Measurements from ENCODE around the gene SMARCE1.

GRCh38 chr17:40613467-40614154 lies 34.0 kb downstream of the SMARCE1 start:
- TF ChIP-seq CTCF (IDR thresholded peaks at IDR 0.05; ENCODE audit: low read length) (no peak), EZH2 (IDR thresholded peaks at IDR 0.05; ENCODE audit: borderline replicate concordance, low read length) (no peak)

All from OCI-LY1 (cell line).